ENCODE results near the gene LPO. TPM values are rescaled to one million over a fixed set of nuclear protein-coding genes. Genes with fewer than 3 reads are reported as not detected.

Gene LPO
- total and polyA plus RNA-seq, 2 donors (not counting 3 experiments of a cell fraction or from before 2014, with no cell fraction given) = not detected

DNA sequence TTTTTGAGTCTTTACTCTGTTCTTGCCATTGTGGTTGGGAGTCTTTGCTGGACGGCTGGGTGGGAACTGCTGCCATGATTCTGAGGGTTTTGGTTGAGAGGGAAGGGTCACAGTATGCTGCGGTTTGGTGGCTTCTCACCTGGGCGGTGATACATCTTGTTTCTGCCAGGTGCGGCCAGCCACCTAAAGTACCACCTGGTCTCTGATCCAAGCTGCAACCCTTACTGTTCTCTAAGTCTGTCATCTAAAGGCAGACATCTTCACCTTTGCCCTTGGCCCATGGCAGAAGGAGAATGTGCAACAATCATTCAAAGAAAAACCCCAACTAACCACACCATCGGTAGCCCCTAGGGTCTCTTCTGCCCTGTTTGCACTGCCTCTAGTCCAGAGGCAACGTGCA is 62.0 kb downstream of the LPO start:
- dilution Hi-C loops (cut with MboI; ENCODE audit: extremely low pct_ligation_motif_present, low sequenced_read_pairs) (no loop called here), intact Hi-C loops (cut with micrococcal nuclease) (no loop called here)
- ChIA-PET CTCF (no interaction called here), POLR2A (no interaction called here)
- Histone ChIP-seq H2AFZ (ENCODE audit: low read depth, low read length) (no peak overlapping the region), H3K4me3 (replicated peaks in 1 of 3; ENCODE audit: insufficient read depth in 1 of 3, low read depth in 1 of 3, low read length in 3 of 3) (no peak overlapping the region), H3K9me1 (replicated peaks; ENCODE audit: control insufficient read depth, extremely low read depth, insufficient read depth, low read length) (no peaks in the 10 kb centered on the region), H3K36me3 (ENCODE audit: control insufficient read depth in 2 of 2, extremely low read depth in 1 of 2, insufficient read depth in 2 of 2, low read length in 2 of 2) (no peaks in the 10 kb centered on the region), H3K4me1 (ENCODE audit: control insufficient read depth, extremely low read depth, insufficient read depth, low read length) (no peaks in the 10 kb centered on the region), H3K79me2 (ENCODE audit: control insufficient read depth, insufficient read depth, low read length) (no peaks in the 10 kb centered on the region), H3K27ac (ENCODE audit: insufficient read depth, low read depth, low read length) (no peak overlapping the region), H4K20me1 (replicated peaks; ENCODE audit: control insufficient read depth, extremely low read depth, insufficient read depth, low read length) (no peaks in the 10 kb centered on the region), H3K27me3 (ENCODE audit: control insufficient read depth in 2 of 2, insufficient read depth in 2 of 2, low read length in 2 of 2) (peaks cover 2 to 6% of the 10 kb centered on the region in 2 experiments), H3K9ac (replicated peaks; ENCODE audit: extremely low read depth, insufficient read depth, low read length) (no peak overlapping the region), H3K4me2 (ENCODE audit: insufficient read depth, low read length) (no peak overlapping the region), H3K9me3 (replicated peaks; ENCODE audit: control insufficient read depth, insufficient read depth, low read length) (no peaks in the 10 kb centered on the region)
- DNase-seq (ENCODE audit: low read depth, low spot score) (no peak), FAIRE-seq (no peak)
- TF ChIP-seq EZH2 (IDR thresholded peaks at IDR 0.05; ENCODE audit: borderline replicate concordance, low read depth, low read length, severe bottlenecking) = no peak
- TF ChIP-seq POLR2A (IDR thresholded peaks at IDR 0.05; ENCODE audit: low read depth, low read length) = no peak
- no peak for TF ChIP-seq MYC (IDR thresholded peaks at IDR 0.05; ENCODE audit: low read depth, low read length)
- no peak for TF ChIP-seq GATA2 (IDR thresholded peaks at IDR 0.05; ENCODE audit: insufficient read depth, insufficient read length, low read depth, low read length)
- TF ChIP-seq JUN (IDR thresholded peaks at IDR 0.05; ENCODE audit: borderline replicate concordance, insufficient read depth, insufficient read length, low read depth) = no peak
- no peak for TF ChIP-seq POLR2AphosphoS5 (IDR thresholded peaks at IDR 0.05; ENCODE audit: insufficient read depth, low read depth, low read length)
- TF ChIP-seq MAX (IDR thresholded peaks at IDR 0.05; ENCODE audit: insufficient read depth, insufficient read length) = no peak
- TF ChIP-seq FOS (IDR thresholded peaks at IDR 0.05; ENCODE audit: borderline replicate concordance, insufficient read depth, low read length) = no peak
- TF ChIP-seq, protein P1, sequence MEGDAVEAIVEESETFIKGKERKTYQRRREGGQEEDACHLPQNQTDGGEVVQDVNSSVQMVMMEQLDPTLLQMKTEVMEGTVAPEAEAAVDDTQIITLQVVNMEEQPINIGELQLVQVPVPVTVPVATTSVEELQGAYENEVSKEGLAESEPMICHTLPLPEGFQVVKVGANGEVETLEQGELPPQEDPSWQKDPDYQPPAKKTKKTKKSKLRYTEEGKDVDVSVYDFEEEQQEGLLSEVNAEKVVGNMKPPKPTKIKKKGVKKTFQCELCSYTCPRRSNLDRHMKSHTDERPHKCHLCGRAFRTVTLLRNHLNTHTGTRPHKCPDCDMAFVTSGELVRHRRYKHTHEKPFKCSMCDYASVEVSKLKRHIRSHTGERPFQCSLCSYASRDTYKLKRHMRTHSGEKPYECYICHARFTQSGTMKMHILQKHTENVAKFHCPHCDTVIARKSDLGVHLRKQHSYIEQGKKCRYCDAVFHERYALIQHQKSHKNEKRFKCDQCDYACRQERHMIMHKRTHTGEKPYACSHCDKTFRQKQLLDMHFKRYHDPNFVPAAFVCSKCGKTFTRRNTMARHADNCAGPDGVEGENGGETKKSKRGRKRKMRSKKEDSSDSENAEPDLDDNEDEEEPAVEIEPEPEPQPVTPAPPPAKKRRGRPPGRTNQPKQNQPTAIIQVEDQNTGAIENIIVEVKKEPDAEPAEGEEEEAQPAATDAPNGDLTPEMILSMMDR (IDR thresholded peaks at IDR 0.05; ENCODE audit: extremely low read depth in 1 of 2, insufficient read depth in 1 of 2, low read depth in 1 of 2, low read length in 2 of 2) = no peak
- BruUV-seq (replicated peaks) = no TSS peak

All from endothelial cell of umbilical vein (primary cell).